ENCODE data around the gene GPRC5C.

The GPRC5C gene

DNA sequence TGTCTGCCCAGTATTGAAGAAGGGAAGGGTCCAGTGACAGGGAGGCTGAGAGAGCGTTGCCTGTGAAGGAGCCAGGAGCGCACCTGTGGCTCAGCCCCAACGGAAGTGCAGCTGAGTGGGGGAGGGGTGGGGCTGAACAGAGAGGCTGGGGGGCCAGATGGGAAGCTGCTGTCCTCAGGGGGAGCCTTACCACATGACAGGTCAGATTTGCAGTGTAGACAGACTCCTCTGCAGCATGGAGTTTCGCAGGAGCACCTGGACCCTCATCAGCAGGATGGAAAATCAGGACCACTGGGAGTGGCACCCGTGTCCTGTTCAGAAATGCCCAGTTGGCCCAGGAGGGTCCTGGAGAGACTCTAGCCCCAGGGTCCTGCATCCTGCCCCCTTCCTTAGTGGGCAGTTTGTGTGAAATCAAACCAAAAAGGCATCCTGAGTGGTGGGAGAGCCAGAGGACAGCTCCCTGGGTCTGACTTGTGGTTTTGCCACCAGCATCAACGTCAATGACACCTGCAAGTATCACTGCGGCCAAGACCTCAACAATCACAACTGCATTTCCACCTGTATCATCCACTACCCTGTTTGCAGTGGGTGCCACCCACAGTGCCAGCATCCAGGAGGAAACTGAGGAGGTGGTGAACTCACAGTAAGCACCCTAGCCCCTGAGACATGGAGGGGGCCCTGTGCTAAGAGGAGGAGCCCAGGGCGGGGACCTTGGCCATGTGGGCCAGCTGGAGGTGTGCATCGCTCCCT lies 42.3 kb downstream of the GPRC5C start:
- no peak for DNase-seq (ENCODE audit: low spot score)
- TF ChIP-seq, protein P1, sequence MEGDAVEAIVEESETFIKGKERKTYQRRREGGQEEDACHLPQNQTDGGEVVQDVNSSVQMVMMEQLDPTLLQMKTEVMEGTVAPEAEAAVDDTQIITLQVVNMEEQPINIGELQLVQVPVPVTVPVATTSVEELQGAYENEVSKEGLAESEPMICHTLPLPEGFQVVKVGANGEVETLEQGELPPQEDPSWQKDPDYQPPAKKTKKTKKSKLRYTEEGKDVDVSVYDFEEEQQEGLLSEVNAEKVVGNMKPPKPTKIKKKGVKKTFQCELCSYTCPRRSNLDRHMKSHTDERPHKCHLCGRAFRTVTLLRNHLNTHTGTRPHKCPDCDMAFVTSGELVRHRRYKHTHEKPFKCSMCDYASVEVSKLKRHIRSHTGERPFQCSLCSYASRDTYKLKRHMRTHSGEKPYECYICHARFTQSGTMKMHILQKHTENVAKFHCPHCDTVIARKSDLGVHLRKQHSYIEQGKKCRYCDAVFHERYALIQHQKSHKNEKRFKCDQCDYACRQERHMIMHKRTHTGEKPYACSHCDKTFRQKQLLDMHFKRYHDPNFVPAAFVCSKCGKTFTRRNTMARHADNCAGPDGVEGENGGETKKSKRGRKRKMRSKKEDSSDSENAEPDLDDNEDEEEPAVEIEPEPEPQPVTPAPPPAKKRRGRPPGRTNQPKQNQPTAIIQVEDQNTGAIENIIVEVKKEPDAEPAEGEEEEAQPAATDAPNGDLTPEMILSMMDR (IDR thresholded peaks at IDR 0.05; ENCODE audit: borderline replicate concordance, control extremely low read depth, extremely low read depth, insufficient read depth, missing control alignments) = no peak
- in situ Hi-C loops (cut with MboI; ENCODE audit: low sequenced_read_pairs, unreplicated experiment) = no loop called here

DNA sequence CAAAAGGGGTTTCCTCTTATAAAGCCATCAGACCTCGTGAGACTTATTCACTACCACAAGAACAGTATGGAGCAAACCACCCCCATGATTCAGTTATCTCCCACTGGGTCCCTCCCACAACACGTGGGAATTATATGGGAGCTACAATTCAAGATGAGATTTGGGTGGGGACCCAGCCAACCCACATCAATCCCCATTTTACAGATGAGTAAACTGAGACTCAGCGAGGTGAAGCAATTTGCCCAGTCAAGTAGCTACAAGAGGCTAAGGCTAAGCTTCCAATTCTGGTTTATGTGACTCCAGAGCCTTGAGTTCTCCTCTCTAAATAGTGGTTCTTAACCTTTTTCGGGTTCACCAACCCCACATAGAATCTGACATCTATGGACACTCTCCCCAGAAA lies 43.3 kb downstream of the GPRC5C start:
- TF ChIP-seq, protein P1 (IDR thresholded peaks at IDR 0.05; ENCODE audit: borderline replicate concordance, control extremely low read depth, extremely low read depth, insufficient read depth, missing control alignments) = no peak
- in situ Hi-C loops (cut with MboI; ENCODE audit: low sequenced_read_pairs, unreplicated experiment) = no loop called here
- no peak for DNase-seq (ENCODE audit: low spot score)

DNA sequence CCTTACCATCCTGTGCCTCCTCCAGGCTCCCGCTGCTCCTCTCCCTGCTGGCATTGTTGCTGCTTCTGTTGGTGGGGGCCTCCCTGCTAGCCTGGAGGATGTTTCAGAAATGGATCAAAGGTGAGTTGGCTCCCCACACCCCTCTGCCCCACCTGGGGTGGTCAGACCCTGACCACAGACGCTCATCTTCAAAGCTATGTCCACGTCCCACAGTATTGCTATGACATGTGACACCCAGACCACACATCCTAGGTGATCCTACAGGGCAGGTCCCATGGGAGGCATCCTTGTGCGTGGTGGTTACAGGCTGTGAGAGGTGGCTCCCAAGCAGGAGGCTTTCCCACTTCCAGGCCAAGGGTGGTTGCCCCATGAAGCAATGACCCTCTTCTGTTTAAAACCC lies 45.5 kb downstream of the GPRC5C start:
- in situ Hi-C loops (cut with MboI; ENCODE audit: low sequenced_read_pairs, unreplicated experiment) = no loop called here
- DNase-seq (ENCODE audit: low spot score) = no peak
- TF ChIP-seq, protein P1 (IDR thresholded peaks at IDR 0.05; ENCODE audit: borderline replicate concordance, control extremely low read depth, extremely low read depth, insufficient read depth, missing control alignments) = no peak

DNA sequence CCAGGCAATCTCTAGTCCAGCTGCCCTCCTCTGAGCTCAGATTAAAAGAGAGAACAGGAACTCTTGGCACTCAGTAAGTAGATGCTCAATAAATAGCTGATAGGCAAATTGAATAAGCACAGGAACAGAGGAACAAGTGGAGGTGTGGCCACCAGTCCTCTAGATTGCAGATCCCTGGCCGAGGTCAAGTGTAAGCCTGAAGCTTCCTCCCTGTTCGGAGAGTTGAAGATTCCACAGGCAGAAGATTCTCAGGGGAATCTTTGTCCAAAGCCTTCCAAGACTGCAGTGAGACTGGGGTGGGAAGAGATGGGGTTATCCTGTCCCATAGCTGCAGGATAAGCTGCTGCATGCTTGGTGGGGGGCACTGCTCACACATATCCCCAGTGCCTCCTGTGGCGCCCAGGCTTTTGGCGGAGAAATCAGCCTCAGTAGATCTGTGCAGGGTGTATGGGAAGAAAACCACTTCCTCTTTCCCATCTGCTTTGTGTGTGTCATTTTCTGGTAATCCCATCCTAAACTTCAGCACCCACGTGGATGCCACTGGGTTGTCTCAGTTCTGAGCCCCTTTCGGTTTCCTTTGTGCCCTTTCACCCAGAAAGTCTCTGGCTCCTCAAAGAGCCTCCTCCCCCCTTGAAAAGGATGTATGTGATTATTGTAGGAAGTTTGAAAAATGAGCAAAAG lies 46.7 kb downstream of the GPRC5C start:
- in situ Hi-C loops (cut with MboI; ENCODE audit: low sequenced_read_pairs, unreplicated experiment) = no loop called here
- DNase-seq (ENCODE audit: low spot score) = no peak
- TF ChIP-seq, protein P1 (IDR thresholded peaks at IDR 0.05; ENCODE audit: borderline replicate concordance, control extremely low read depth, extremely low read depth, insufficient read depth, missing control alignments) = no peak

DNA sequence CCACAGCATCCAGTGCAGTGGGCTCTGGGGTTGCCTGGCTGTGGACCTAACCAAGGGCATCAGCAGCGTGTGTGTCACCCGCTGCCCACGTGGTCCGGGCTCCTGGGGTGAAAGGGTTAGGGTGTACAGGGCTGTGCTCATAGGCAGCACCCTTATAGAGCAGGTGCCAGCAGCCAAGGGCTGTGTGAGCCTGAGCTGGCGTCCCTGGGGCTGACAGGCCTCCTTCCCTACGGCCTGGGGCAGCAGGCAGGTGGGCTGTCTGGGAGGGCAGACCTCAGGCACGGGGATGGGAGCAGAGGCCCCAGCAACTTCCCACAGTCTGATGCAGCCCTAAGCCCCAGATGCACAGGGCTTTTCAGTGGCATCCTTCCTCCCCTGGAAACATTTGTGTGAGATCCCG lies 48.4 kb downstream of the GPRC5C start:
- TF ChIP-seq, protein P1 (IDR thresholded peaks at IDR 0.05; ENCODE audit: borderline replicate concordance, control extremely low read depth, extremely low read depth, insufficient read depth, missing control alignments) = no peak
- in situ Hi-C loops (cut with MboI; ENCODE audit: low sequenced_read_pairs, unreplicated experiment) = no loop called here
- DNase-seq (ENCODE audit: low spot score) = peak; percentile 27

DNA sequence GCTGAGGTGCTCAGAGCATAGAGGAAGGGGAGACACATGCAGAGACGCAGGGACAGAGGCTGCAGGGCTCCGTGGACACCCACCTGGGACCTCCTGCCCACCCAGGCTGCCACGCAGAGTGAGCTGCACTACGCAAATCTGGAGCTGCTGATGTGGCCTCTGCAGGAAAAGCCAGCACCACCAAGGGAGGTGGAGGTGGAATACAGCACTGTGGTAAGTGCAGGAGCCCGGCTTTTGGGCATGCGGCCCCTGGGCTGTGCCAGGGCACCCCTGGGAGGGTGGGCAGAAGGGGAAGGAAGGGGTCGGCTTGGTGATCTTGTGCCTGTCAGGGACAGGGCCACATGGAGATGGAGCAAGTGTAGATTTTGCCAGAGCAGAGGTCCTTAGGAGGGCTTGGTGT lies 49.7 kb downstream of the GPRC5C start:
- in situ Hi-C loops (cut with MboI; ENCODE audit: low sequenced_read_pairs, unreplicated experiment) = no loop called here
- DNase-seq (ENCODE audit: low spot score) = no peak

More for the DNA sequence above, 49.7 kb downstream of the GPRC5C start:
- TF ChIP-seq, protein P1 (IDR thresholded peaks at IDR 0.05; ENCODE audit: borderline replicate concordance, control extremely low read depth, extremely low read depth, insufficient read depth, missing control alignments) = no peak

All from GM13976 (cell line).